GM12878 (cell line): ENCODE data around the gene EN1.

Experiments used
- POLR2AphosphoS5 ChIP-seq: IDR thresholded peaks from 2 replicates; pipeline ENCODE4 v1.6.1; 2011; ENCODE audit warnings: mild to moderate bottlenecking, low read length, inconsistent platforms
- RAD21 ChIP-seq: IDR thresholded peaks from 2 replicates; pipeline ENCODE4 v1.6.1; 2011; ENCODE audit warnings: mild to moderate bottlenecking, low read depth, low read length, moderate library complexity; ENCODE audit not compliant: insufficient read depth
- RB1 ChIP-seq: fragments of 450-650 bp; formaldehyde crosslinking; IDR thresholded peaks from 2 replicates; pipeline ENCODE4 v1.6.1; 2017; ENCODE audit warnings: mild to moderate bottlenecking, borderline replicate concordance
- RFX5 ChIP-seq: IDR thresholded peaks from 2 replicates; pipeline ENCODE4 v1.6.1; 2011; ENCODE audit warnings: low read depth, low read length, improper control_type of control experiment
- TF ChIP-seq, protein P1 (sequence below), 3 experiments: IDR thresholded peaks in 2 of 3; conservative IDR thresholded peaks in 1 of 3; 2 replicates each; pipeline ENCODE4 v1.5.1; 2011; ENCODE audit warnings: low read depth in 3 of 3, low read length in 3 of 3, mild to moderate bottlenecking in 3 of 3, control low read depth in 2 of 3, moderate library complexity in 2 of 3, inconsistent platforms in 1 of 3, mixed read lengths in 1 of 3; ENCODE audit not compliant: control insufficient read depth in 2 of 3, insufficient read depth in 1 of 3; ENCODE audit errors: extremely low read depth in 1 of 3

DNA sequence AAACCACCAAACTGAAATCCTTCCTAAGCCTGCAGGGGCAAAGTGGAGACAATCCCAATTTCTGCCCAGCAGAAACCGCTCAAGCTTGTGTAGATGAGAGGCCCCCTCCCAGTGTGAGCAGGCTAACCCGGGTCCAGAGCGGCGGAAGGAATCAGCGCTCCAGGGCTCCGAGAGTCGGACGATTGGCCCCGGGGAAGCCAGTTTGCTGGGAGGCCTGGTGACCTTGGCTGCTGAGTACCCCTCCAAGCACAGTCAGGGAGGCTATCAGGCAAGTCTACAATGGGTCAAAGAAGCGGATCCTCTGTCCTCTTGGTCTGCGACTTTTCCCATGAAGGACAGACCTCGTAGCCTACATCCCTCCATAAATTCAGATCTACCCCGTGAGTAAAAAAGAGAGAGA, 16.8 kb upstream of the EN1 start:
- TF ChIP-seq RAD21 = no peak
- TF ChIP-seq RB1 = no peak
- no peak for TF ChIP-seq RFX5
- TF ChIP-seq, protein P1, sequence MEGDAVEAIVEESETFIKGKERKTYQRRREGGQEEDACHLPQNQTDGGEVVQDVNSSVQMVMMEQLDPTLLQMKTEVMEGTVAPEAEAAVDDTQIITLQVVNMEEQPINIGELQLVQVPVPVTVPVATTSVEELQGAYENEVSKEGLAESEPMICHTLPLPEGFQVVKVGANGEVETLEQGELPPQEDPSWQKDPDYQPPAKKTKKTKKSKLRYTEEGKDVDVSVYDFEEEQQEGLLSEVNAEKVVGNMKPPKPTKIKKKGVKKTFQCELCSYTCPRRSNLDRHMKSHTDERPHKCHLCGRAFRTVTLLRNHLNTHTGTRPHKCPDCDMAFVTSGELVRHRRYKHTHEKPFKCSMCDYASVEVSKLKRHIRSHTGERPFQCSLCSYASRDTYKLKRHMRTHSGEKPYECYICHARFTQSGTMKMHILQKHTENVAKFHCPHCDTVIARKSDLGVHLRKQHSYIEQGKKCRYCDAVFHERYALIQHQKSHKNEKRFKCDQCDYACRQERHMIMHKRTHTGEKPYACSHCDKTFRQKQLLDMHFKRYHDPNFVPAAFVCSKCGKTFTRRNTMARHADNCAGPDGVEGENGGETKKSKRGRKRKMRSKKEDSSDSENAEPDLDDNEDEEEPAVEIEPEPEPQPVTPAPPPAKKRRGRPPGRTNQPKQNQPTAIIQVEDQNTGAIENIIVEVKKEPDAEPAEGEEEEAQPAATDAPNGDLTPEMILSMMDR (IDR thresholded peaks at IDR 0.05 in 2 of 3, conservative IDR thresholded peaks at IDR 0.05 in 1 of 3; ENCODE audit: control insufficient read depth in 2 of 3, extremely low read depth in 1 of 3, insufficient read depth in 1 of 3, low read depth in 3 of 3, low read length in 3 of 3) = no peak
- no peak for TF ChIP-seq POLR2AphosphoS5
